NOMO-1 (cell line): ENCODE results near the gene TPP1.

Experiments used
- DNase-seq, 2 experiments: peaks; one replicate each; lab custom pipeline; 2025; ENCODE audit not compliant: unreplicated experiment in 2 of 2; lab: John Stamatoyannopoulos, UW

TPP1 gene

GRCh38 chr11:6612213-6613041 lies 6.8 kb downstream of the TPP1 start, which contains the start of gene TAF10:
TSS of gene TAF10 (minus strand) at chr11:6612216. CDS start at chr11:6612189, 27 bp downstream.
- peak; percentile 96 to 97 for DNase-seq

GRCh38 chr11:6611963-6612212 lies 7.3 kb downstream of the TPP1 start:
- no peak for DNase-seq

- DNase-seq: no peak
Measured at GRCh38 chr11:6611092-6611962, 7.9 kb downstream of the TPP1 start.

GRCh38 chr11:6610591-6610990 lies 8.6 kb downstream of the TPP1 start:
- no peak for DNase-seq

GRCh38 chr11:6609502-6610015 lies 9.7 kb downstream of the TPP1 start:
- no peak for DNase-seq

- no peak for DNase-seq
Measured at GRCh38 chr11:6608726-6609501, 10.3 kb downstream of the TPP1 start.

GRCh38 chr11:6608011-6608410 lies 11.2 kb downstream of the TPP1 start:
- no peak for DNase-seq

GRCh38 chr11:6607190-6607795 lies 11.9 kb downstream of the TPP1 start:
- DNase-seq: no peak

- DNase-seq: peak; percentile 62 to 63
Measured at GRCh38 chr11:6606471-6607189, 12.6 kb downstream of the TPP1 start.

- DNase-seq: no peak
Measured at GRCh38 chr11:6604790-6605189, 14.4 kb downstream of the TPP1 start.

GRCh38 chr11:6604081-6604626 lies 15.1 kb downstream of the TPP1 start:
- peak; percentile 32 to 43 for DNase-seq

- peak; percentile 85 to 94 for DNase-seq
Measured at GRCh38 chr11:6603287-6604080, 15.7 kb downstream of the TPP1 start, which contains the start of the genes ILK and RRP8. TSS of gene ILK (plus strand) at chr11:6603774. CDS start at chr11:6604272, 498 bp downstream. TSS of gene RRP8 (minus strand) at chr11:6603616. CDS start at chr11:6603502, 114 bp downstream.

GRCh38 chr11:6602096-6602940 lies 16.9 kb downstream of the TPP1 start:
- no peak for DNase-seq

GRCh38 chr11:6601041-6601461 lies 18.2 kb downstream of the TPP1 start:
- no peak for DNase-seq

- no peak for DNase-seq
Measured at GRCh38 chr11:6599881-6600390, 19.3 kb downstream of the TPP1 start.

GRCh38 chr11:6599449-6599848 lies 19.8 kb downstream of the TPP1 start:
- no peak for DNase-seq

- no peak for DNase-seq
Measured at GRCh38 chr11:6598555-6598954, 20.7 kb downstream of the TPP1 start.
